Natural killer cell treated with Interleukin-12 subunit alpha and Interleukin-12 subunit beta and Interleukin-15 and Interleukin-18, amount 100 ng/mL, for 72 hours (primary cell): Measurements from ENCODE around the gene SBF1. TPM values are rescaled to one million over a fixed set of nuclear protein-coding genes. Genes with fewer than 3 reads are reported as not detected.
"Not testable (repeated sequence)": the region's sequence is repeated elsewhere in the genome, so short reads cannot be mapped to it uniquely, and the experiment has no call there.

Experiments
- ATAC-seq, 2 donors: fragments of 150-1000 bp; cut with Tn5 transposase in 1 of 2; sonication (Bioruptor Pico), chemical (Tn5 transposase) in 1 of 2; 2 replicates each; pipeline ENCODE4 v1.10.0; 2021
- DNase-seq: peaks from one replicate; pipeline ENCODE4 v3.0.0; 2022; ENCODE audit warnings: low spot score
- H3K27ac Mint-ChIP-seq, 2 donors: 1 replicate in 1 of 2; 2 replicates in 1 of 2; pipeline ENCODE4 v1.8.0; 2022; ENCODE audit warnings: mixed read lengths in 2 of 2, mild to moderate bottlenecking in 1 of 2, moderate library complexity in 1 of 2
- H3K27me3 Mint-ChIP-seq, 2 donors: 1 replicate in 1 of 2; 2 replicates in 1 of 2; pipeline ENCODE4 v1.8.0; 2022; ENCODE audit warnings: mixed read lengths in 2 of 2
- H3K36me3 Mint-ChIP-seq: one replicate; pipeline ENCODE4 v1.8.0; 2022; ENCODE audit warnings: mixed read lengths
- H3K4me1 Mint-ChIP-seq, 2 donors: 1 replicate in 1 of 2; 2 replicates in 1 of 2; pipeline ENCODE4 v1.8.0; 2022; ENCODE audit warnings: low read depth in 2 of 2, mixed read lengths in 2 of 2, mild to moderate bottlenecking in 1 of 2
- H3K4me3 Mint-ChIP-seq: one replicate; pipeline ENCODE4 v1.8.0; 2022; ENCODE audit warnings: mixed read lengths
- H3K9me3 Mint-ChIP-seq: 2 replicates; pipeline ENCODE4 v1.8.0; 2022; ENCODE audit warnings: mixed read lengths
- total RNA-seq, 2 donors: library from RNA; stranded (reverse); gene quantifications; one replicate each; pipeline ENCODE4 v1.2.3, GENCODE V29; 2022

SBF1 gene
- total RNA-seq, 2 donors from 2014 or later = 114 to 152 TPM

DNA sequence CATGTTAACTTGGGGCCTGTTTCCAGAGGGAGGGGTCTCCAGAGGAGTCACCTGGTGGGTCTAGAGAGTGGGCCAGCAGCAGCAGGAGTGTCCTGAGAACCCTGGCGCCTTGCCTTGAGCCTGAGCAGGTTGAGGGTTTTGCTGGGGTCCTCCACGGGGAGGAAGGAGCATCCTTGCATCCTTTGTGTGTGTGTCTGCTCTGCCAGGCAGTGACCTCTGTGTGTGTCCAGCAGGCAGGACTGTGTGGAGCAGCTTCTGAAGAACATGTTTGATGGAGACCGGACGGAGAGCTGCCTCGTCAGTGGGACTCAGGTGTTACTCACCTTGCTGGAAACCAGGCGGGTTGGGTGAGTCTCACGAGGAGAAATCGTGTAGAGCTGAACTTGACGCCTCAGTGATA, 55.7 kb downstream of the SBF1 start:
- H3K4me3 Mint-ChIP-seq = no peak overlapping the region
- no peak for DNase-seq
- H3K36me3 Mint-ChIP-seq = peaks cover 4% of the 10 kb centered on the region
- H3K27me3 Mint-ChIP-seq = no peaks in the 10 kb centered on the region
- ATAC-seq = no peak
- H3K4me1 Mint-ChIP-seq = no peaks in the 10 kb centered on the region
- no peaks in the 10 kb centered on the region for H3K9me3 Mint-ChIP-seq
- no peak overlapping the region for H3K27ac Mint-ChIP-seq

DNA sequence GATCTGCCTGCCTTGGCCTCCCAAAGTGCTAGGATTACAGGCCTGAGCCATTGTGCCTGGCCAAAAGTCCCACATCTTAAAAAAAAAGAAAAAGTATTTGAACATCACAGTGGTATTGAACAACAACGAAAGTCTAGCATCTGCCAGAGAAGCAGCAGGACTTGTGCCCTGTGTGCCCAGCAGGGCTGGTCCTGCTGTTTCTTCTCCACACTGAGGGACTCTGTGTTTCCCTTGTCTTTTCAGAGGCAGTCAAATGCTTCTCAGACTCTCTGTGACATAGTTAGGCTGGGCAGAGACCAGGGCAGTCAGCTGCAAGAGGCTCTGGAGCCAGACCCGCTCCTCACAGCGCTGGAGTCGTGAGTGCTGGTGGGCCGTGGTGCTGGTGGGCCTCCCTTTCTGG, 56.2 kb downstream of the SBF1 start:
- DNase-seq = no peak
- Mint-ChIP-seq H3K36me3 (peaks cover 4% of the 10 kb centered on the region), H3K27ac (no peak overlapping the region), H3K9me3 (no peaks in the 10 kb centered on the region), H3K4me1 (peaks cover 0 to 4% of the 10 kb centered on the region in 2 donors), H3K4me3 (no peak overlapping the region), H3K27me3 (no peaks in the 10 kb centered on the region)
- no peak for ATAC-seq

DNA sequence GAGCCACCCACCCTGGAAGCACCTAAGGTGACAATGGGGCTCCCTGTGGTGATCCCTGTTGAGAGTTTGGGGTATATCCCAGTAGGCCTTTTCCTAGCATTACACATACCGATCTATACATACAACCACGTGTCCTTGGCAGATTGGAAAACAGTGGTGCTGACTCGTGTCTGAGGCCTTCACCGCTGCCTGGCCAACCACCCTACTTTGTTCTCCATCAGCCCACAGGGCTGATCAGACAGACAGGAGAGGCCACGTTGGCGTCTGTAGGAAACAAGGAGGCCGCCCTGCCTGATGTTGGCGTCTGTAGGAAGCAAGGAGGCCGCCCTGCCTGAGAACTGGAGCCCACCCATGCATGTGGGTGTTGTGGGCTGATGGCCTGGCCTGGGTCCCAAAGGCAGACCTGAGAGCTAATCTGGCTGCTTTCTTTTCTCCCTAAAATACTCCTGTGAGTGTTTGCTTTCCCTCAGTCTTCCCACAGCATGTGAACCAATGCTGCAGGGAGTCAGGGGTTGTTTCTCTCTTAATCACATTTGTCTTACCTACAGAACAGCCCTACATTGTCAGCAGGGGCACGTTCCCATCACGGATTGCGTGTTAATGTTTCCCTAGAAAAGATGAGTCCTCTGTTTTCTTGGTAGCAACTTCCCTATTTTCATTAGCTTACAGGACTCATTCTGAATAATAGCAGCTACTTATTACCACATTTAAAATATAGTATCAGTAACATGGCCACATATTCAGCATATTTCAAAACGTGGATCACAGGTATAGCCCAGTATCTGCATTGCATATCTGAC, 57.2 kb downstream of the SBF1 start:
- Mint-ChIP-seq H3K4me3 (no peak overlapping the region), H3K36me3 (peaks cover 4% of the 10 kb centered on the region), H3K27me3 (no peaks in the 10 kb centered on the region), H3K9me3 (no peaks in the 10 kb centered on the region), H3K4me1 (peaks cover 0 to 5% of the 10 kb centered on the region in 2 donors), H3K27ac (no peak overlapping the region)
- DNase-seq (no peak), ATAC-seq (no peak)

DNA sequence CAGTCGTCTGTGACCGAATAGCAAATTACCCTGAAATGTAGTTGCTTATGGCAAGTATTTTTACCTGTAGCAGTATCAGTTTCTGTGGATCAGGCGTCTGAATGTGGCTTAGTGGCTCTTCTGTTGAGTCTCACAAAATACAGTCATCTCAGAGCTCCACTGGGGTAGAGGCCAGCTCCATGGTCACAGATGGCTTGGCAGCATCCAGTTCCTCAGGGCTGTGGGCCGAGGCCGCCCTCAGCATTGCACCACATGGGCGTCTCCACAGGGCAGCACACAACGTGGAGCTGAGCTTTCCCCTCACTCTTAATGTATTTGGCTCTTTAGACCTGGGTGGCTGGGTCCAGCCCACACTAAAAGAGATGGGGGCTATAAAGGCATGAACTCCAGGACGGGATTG, 57.8 kb downstream of the SBF1 start:
- ATAC-seq = no peak
- DNase-seq = no peak
- H3K27me3 Mint-ChIP-seq = no peaks in the 10 kb centered on the region
- no peak overlapping the region for H3K4me3 Mint-ChIP-seq
- H3K27ac Mint-ChIP-seq = no peak overlapping the region
- no peaks in the 10 kb centered on the region for H3K9me3 Mint-ChIP-seq
- peaks cover 4% of the 10 kb centered on the region for H3K36me3 Mint-ChIP-seq
- H3K4me1 Mint-ChIP-seq = peaks cover 0 to 5% of the 10 kb centered on the region in 2 donors

DNA sequence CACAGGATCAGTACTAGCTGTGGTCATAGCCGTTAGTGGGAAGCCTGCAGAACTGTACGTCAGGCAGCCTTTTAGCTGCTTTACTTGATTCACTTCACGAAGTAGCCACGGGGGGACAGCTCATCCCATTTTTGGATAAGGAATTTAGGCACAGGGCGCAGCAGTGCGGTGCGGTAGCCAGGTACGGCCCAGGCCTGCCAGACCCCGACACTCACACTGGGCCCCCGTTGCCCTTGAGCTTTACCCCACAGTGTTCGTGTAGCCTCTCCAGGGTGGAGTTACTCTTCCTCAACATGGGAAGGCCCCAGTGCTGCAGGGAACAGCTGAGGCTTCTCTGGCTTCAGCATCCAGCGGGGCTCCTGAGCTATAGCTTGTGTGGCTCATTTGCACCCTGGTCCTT, 59.4 kb downstream of the SBF1 start:
- no peak overlapping the region for H3K27ac Mint-ChIP-seq
- no peaks in the 10 kb centered on the region for H3K9me3 Mint-ChIP-seq
- ATAC-seq (no peak), DNase-seq (no peak)
- H3K4me3 Mint-ChIP-seq = no peak overlapping the region
- H3K27me3 Mint-ChIP-seq = no peaks in the 10 kb centered on the region
- H3K4me1 Mint-ChIP-seq = peaks cover 0 to 5% of the 10 kb centered on the region in 2 donors
- peaks cover 4% of the 10 kb centered on the region for H3K36me3 Mint-ChIP-seq

DNA sequence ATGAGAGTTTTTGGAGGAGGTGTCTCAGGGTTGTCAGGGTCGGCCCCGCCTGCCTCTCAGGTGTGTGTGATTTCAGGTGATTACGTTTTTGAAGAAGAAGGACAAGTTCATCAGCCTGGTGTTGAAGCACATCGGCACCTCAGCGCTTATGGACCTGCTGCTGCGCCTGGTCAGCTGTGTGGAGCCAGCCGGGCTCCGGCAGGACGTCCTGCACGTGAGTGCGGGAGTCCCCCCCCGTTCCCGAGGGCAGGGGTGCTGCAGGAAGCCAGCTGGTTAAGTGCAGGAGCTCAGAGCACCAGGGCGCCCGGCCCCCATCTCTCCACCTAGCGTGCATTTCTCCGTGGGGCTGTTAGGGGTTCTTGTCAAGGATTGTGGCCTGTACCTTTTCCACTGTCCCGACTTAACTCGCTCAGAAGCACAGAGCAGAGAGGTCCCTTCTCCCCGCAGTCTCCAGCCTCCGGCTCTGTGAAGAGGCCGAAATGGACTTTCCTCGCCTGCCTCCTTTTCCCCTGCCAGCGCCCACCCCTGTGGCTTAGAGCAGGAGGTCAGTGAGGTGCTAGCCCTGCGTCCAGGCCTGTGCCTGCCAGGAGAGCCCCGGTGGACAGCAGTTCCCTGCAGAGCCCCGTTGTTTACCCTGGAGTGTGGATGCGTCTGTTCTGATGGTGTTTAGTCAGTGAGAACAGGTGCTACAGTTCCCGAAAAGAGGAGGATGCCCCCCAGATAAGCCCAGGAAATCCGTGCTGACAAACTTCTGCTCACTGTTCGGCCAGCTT, 60.2 kb downstream of the SBF1 start:
- no peaks in the 10 kb centered on the region for H3K27me3 Mint-ChIP-seq
- peaks cover 0 to 5% of the 10 kb centered on the region in 2 donors for H3K4me1 Mint-ChIP-seq
- DNase-seq (no peak), ATAC-seq (peak in 1 of 2 donors; percentile 41)
- H3K36me3 Mint-ChIP-seq = peaks cover 4% of the 10 kb centered on the region
- no peaks in the 10 kb centered on the region for H3K9me3 Mint-ChIP-seq
- H3K4me3 Mint-ChIP-seq = no peak overlapping the region
- no peak overlapping the region for H3K27ac Mint-ChIP-seq

DNA sequence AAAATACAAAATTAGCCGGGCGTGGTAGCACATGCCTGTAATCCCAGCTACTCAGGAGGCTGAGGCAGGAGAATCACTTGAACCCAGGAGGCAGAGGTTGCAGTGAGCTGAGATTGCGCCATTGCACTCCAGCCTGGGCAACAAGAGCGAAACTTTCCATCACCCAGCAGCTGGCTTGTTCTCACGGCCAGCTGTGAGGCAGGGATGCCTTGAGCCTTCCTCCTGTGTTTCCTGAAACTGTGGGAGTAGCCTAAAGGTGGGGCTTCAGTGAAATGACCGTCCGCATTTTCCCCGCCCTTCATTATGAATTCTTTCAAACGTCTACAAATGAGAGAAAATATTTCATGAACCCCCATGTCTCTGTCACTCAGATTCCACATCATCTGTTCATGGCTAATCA, 65.9 kb downstream of the SBF1 start:
- not testable (repeated sequence) for H3K27me3 Mint-ChIP-seq

DNA sequence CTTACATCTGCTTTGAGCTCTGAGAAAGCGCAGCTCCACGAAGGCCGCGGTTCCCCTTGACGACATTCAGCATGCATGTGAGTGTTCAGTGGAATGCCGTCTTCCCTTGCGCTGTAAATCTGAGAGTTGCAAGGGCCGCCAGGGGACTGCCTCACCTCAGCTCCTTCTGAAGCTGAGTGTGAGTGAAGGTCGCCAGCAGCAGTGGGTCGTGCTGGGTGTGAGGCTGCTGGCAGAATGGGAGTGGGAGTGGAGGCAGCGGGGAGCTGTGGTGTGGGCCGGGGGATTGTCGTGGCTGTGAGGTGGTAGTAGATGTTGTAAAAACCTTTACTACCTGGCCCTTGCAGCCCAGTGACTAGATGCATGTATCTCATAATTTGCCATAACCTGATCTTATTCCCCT, 66.5 kb downstream of the SBF1 start:
- Mint-ChIP-seq H3K4me1 (peaks cover 5 to 18% of the 10 kb centered on the region in 2 donors), H3K27me3 (no peaks in the 10 kb centered on the region), H3K36me3 (no peaks in the 10 kb centered on the region), H3K9me3 (no peaks in the 10 kb centered on the region), H3K4me3 (no peak overlapping the region), H3K27ac (no peak overlapping the region)
- DNase-seq = no peak
- no peak for ATAC-seq

More for the DNA sequence above, 65.9 kb downstream of the SBF1 start:
- not testable (repeated sequence) for DNase-seq, H3K36me3 Mint-ChIP-seq, ATAC-seq, H3K4me3 Mint-ChIP-seq, H3K9me3 Mint-ChIP-seq, H3K27ac Mint-ChIP-seq
- peaks cover 5 to 20% of the 10 kb centered on the region in 2 donors for H3K4me1 Mint-ChIP-seq

DNA sequence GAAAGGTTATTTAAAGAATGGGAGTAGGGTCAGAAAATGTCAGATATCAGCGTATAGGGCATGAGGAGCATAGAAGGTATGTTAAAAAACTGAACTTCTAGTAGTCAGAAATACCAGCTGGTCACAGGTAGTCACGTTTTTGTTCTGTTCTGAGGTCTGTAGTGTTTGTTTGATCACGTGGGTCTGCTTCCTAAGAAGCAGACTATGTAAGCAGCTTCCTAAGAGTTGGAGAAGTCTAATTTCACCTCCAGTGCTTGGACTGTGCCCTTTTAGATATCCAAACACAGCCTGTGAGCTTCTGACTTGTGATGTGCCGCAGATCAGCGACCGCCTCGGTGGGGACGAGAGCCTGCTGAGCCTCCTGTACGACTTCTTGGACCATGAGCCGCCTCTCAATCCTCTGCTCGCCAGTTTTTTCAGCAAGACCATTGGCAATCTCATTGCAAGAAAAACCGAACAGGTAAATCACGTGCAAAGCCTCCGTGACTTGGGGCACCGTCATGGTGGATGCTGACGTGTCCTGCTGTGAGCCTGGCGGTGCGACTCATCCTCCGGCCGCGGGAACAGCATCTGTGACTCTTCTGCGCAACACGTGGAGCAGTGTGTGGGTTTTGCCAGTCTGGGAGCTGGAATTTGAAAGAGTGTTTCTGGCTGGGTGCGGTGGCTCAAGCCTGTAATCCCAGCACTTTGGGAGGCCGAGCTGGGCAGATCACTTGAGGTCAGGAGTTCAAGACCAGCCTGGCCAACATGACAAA, 68.2 kb downstream of the SBF1 start:
- no peak overlapping the region for H3K4me3 Mint-ChIP-seq
- H3K27me3 Mint-ChIP-seq = no peaks in the 10 kb centered on the region

DNA sequence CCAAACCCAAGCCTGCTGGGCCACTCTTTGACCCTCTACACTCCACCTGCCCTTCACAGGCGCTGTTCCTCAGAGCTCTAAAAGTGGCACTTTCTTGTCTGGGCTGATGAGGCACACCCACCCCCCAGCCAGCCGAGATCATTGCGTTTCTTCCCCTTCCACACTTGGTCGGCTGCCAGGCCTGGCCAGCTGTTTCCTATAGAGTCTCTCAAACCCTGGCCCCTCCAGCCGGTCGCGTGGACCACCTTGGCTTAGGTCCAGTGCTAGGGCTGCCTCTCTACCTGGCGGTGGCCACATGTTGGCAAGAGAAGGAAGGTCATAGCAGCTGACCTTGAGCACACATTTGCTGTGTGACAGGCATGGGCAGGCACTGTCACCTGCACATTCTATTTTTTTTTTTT, 71.1 kb downstream of the SBF1 start:
- Mint-ChIP-seq H3K4me3 (no peak overlapping the region), H3K36me3 (no peaks in the 10 kb centered on the region), H3K27me3 (no peaks in the 10 kb centered on the region), H3K27ac (peak overlapping the region in 1 of 2 donors; percentile 94), H3K9me3 (no peaks in the 10 kb centered on the region), H3K4me1 (peaks cover 16 to 42% of the 10 kb centered on the region in 2 donors)
- DNase-seq (no peak), ATAC-seq (no peak)

More for the DNA sequence above, 68.2 kb downstream of the SBF1 start:
- no peaks in the 10 kb centered on the region for H3K36me3 Mint-ChIP-seq
- H3K4me1 Mint-ChIP-seq = peaks cover 5 to 21% of the 10 kb centered on the region in 2 donors
- ATAC-seq (no peak), DNase-seq (no peak)
- H3K9me3 Mint-ChIP-seq = no peaks in the 10 kb centered on the region
- H3K27ac Mint-ChIP-seq = peak overlapping the region in 1 of 2 donors; percentile 56

DNA sequence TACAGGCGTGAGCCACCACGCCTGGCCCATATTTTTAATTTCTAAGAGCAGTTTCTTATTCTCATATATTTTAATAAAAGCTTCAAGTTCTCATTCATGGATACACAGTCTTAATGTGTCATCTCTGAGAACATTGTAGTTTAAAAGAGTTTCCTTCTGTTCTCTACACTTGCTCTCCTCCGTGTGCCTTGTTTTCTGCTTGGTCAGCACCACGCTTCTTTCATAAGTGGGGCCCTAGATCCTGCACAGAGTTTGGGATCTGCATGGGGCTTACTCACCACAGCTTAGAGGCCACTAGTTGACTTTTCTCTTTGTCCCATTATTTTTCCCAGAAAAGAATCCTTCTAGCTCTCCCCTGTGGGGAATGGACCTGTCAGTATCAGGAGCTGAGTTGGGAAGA, 72.9 kb downstream of the SBF1 start:
- H3K27ac Mint-ChIP-seq = peak overlapping the region; percentile 35 to 94

DNA sequence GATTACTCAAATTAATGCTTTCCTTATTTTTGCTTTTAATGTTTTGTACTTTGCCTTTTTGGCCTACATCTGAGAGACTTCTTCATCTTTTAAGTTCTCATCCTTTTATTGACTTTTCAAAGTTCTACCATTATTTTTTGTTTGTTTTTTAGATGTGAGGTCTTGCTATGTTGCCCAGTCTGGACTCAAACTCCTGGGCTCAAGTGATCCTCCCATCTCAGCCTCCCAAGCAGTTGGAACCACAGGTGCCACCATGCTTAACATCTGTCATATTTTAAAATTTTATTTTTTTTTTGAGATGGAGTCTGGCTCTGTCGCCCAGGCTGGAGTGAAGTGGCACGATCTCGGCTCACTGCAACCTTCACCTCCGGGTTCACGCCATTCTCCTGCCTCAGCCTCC, 73.9 kb downstream of the SBF1 start:
- Mint-ChIP-seq H3K27ac (peak overlapping the region; percentile 78 to 94), H3K9me3 (no peaks in the 10 kb centered on the region), H3K27me3 (no peaks in the 10 kb centered on the region), H3K36me3 (no peaks in the 10 kb centered on the region), H3K4me1 (peaks cover 21 to 46% of the 10 kb centered on the region in 2 donors), H3K4me3 (no peak overlapping the region)
- ATAC-seq (no peak), DNase-seq (no peak)

More for the DNA sequence above, 72.9 kb downstream of the SBF1 start:
- Mint-ChIP-seq H3K4me1 (peaks cover 18 to 46% of the 10 kb centered on the region in 2 donors), H3K4me3 (no peak overlapping the region), H3K9me3 (no peaks in the 10 kb centered on the region), H3K36me3 (no peaks in the 10 kb centered on the region), H3K27me3 (no peaks in the 10 kb centered on the region)
- DNase-seq (no peak), ATAC-seq (no peak)

DNA sequence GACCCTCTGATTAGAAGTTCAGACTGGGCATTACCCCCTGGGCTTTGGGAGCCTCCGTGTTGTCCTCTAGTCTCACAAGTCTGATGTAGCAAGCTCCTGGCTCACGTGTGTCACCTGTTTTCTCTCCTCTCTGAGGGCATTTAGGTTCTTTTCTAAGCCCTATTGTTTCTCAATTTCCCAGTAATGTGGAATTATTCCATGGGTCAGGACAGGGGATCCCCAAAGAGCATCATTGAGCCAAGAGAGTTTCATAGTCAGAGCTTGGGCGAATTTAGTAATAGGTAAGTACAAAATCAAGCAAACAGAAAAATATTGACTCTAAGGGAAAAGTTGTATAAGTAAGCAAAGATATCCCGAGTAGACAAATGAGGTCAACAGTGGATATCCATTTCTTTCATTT, 74.4 kb downstream of the SBF1 start:
- H3K4me1 Mint-ChIP-seq = peaks cover 21 to 44% of the 10 kb centered on the region in 2 donors

More for the DNA sequence above, 74.4 kb downstream of the SBF1 start:
- ATAC-seq (peak in 1 of 2 donors; percentile 43), DNase-seq (no peak)
- Mint-ChIP-seq H3K4me3 (peak overlapping the region; percentile 45), H3K27me3 (no peaks in the 10 kb centered on the region), H3K27ac (peak overlapping the region; percentile 78 to 94), H3K9me3 (no peaks in the 10 kb centered on the region), H3K36me3 (no peaks in the 10 kb centered on the region)
